GM19035 (cell line): ENCODE results near the gene MEX3A.
A peak's percentile ranks its signal among the peaks of the same experiment; 100 is the strongest.
"Not testable (repeated sequence)": the region's sequence is repeated elsewhere in the genome, so short reads cannot be mapped to it uniquely, and the experiment has no call there.

Experiments used
- ATAC-seq: cut with Tn5 transposase; IDR thresholded peaks from one replicate; pipeline ENCODE4 v1.9.1; 2021; ENCODE audit not compliant: unreplicated experiment

The MEX3A gene

GRCh38 chr1:156082309-156083091 is at the start of gene MEX3A:
MEX3A (minus strand) TSS chr1:156082465; CDS start chr1:156081998, 467 bp downstream.
- ATAC-seq: peak; percentile 47

GRCh38 chr1:156130578-156130942 is 48.3 kb upstream of the MEX3A start:
- ATAC-seq: no peak

GRCh38 chr1:156129687-156130577 is 47.7 kb upstream of the MEX3A start:
- no peak for ATAC-seq

DNA sequence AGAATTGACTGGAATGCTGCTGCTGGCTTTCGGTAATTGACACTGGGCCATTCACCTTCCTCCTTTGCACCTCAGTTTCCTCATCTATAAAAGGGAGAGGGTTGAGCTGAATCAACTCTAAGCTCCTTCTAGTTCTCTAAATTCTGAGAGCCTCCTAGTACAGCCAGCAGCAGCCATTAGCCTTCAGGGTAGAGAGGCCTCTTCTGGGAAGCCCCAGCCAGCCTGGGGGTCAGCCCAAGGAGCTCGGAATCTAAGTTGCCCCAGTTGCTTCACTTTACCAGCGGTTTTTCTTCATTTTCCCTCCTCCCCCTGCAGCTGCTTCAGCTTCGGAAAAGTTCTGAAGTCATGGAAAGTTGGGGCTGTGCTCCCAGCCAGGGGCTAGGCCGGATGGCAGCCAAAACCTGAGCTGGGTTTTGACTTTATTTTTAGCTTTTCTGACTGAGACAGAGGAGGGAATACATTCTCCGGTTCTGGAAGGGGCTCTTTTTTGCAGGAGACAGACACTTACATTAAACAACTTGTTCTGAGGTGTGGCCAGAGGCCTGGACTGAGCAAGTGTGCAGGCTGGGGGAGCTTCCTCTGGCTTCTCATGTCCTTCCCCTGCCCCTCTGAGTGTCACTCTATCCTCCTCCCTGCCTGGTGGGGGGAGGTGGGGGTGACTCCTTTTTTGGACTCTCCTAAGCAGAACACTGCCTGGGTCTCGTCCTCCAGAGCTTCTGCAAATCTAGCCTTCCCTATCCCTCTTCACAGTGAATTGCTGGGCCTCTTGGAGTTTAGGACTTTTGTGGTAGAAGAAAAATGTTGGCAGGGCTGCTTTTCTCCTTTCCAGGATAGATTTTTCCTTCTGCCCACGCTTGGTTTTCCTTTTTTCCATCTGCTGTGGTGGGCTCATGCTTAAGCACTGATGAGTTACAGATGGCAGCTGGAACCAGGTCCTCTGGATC is 46.7 kb upstream of the MEX3A start:
- ATAC-seq: no peak

- no peak for ATAC-seq
Measured at GRCh38 chr1:156128308-156128653, 46.0 kb upstream of the MEX3A start.

GRCh38 chr1:156126630-156127534 is 44.6 kb upstream of the MEX3A start:
- ATAC-seq: peak; percentile 58

GRCh38 chr1:156126043-156126629 is 43.9 kb upstream of the MEX3A start:
- ATAC-seq: no peak

DNA sequence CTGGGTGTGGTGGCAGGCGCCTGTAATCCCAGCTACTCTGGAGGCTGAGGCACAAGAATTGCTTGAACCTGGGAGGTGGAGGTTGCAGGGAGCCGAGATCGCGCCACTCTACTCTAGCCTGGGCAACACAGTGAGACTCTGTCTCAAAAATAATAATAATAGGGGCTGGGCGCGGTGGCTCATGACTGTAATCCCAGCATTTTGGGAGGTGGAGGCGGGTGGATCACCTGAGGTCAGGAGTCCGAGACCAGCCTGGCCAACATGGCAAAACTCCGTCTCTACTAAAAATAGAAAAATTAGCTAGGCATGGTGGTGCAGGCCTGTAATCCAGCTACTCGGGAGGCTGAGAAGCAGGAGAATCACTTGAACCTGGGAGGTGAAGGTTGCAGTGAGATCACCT is 43.3 kb upstream of the MEX3A start:
- ATAC-seq: not testable (repeated sequence)

GRCh38 chr1:156124557-156125483 is 42.6 kb upstream of the MEX3A start:
- ATAC-seq: no peak

GRCh38 chr1:156123356-156124196 is 41.3 kb upstream of the MEX3A start:
- ATAC-seq: no peak

DNA sequence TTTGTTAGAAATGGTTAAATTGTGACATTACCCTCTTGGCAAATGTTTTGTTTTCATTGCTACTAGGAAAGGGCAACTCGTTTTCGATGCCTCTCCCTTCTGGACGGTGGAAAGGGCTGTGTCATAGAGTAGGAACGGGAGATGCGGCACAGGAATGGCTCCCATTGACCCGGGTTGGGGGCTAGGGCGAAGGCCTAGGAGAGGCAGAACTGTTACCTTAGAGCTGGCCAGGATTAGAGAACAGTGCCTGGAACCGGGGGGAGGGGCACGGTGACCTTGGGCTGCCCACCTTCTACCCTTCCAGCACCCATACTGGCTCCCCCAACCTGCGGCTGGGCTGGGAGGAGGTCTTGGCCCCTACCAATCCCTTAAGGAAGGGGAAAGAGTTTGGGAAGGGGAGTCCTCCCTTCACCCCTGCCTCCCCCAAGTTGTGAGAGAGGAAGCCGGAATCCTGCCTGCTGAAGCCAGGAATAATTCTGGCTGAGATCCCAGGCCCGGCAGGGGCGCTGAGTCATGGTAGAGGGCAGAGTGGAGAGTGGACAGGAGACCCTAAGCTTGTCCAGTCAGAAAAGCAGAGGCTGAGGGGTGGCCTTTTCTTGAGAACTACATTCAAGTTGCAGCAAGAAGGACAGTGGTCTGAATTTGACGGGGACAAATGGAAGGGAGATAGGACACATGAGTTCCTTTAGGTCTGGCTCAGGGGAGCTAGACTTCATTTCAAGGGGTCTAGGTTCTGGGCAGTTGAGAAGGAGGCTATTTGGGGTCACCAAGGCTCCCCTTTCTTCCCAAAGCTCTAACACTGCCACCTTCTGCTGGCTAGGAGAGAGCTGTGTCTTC is 40.5 kb upstream of the MEX3A start:
- ATAC-seq: no peak

DNA sequence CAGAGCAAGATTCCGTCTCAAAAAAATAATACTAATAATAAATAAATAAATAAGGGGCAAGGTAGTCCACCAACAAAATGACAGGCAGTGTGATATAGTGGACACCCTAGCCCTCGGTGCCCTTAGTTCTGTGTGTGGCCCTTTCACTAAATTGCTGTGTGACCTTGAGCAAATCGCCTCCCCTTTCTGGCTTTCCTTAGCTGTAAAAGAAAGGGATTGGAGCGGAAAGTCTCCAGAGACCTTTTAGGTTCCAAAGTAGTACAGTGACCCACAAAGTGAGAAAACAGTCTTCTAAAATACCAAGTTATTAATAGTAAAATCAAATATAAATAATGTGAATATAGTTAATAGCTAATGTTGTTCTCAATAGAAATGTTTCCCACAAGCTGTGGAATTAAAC is 39.8 kb upstream of the MEX3A start:
- ATAC-seq: no peak

DNA sequence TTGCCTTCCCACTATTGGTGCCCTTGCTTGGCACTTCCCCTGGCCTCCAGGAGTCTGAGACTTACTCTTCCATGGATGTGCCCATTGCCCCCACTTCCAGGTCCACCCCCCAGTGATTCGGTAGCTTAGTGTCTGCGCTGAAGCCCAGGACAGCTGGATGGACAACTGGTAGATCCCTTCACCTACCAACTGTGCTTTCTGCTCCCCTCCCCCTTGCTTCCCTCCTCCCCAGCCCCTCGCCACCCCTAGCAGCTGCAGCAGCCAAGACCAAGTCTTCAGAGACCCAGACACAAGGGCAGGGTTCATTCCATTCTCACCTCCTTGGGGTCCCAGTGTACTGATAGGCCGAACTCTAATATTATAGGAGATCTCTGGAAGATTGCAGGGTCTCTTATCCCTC is 39.2 kb upstream of the MEX3A start:
- no peak for ATAC-seq

- ATAC-seq: not testable (repeated sequence)
Measured at GRCh38 chr1:156121005-156121404, 38.7 kb upstream of the MEX3A start.

- ATAC-seq: no peak
Measured at GRCh38 chr1:156120318-156120717, 38.1 kb upstream of the MEX3A start.

- no peak for ATAC-seq
Measured at GRCh38 chr1:156119503-156120209, 37.4 kb upstream of the MEX3A start.
